AG09309 (cell line): Measurements from ENCODE around the gene PARP11.

Experiments used
- DNase-seq: peaks from one replicate; pipeline ENCODE4 v3.0.0-alpha.2; 2010; ENCODE audit warnings: low read depth
- H3K4me3 ChIP-seq: 2 replicates; pipeline ENCODE4 v1.5.1; 2011; ENCODE audit warnings: mild to moderate bottlenecking, low read depth, low read length, moderate library complexity; ENCODE audit not compliant: control insufficient read depth
- TF ChIP-seq, protein P1 (sequence below): IDR thresholded peaks from 2 replicates; pipeline ENCODE4 v1.5.1; 2011; ENCODE audit warnings: mild to moderate bottlenecking, low read depth, low read length, inconsistent platforms; ENCODE audit not compliant: insufficient read depth, control insufficient read depth; ENCODE audit errors: missing control alignments

Gene PARP11, protein sequence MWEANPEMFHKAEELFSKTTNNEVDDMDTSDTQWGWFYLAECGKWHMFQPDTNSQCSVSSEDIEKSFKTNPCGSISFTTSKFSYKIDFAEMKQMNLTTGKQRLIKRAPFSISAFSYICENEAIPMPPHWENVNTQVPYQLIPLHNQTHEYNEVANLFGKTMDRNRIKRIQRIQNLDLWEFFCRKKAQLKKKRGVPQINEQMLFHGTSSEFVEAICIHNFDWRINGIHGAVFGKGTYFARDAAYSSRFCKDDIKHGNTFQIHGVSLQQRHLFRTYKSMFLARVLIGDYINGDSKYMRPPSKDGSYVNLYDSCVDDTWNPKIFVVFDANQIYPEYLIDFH

DNA sequence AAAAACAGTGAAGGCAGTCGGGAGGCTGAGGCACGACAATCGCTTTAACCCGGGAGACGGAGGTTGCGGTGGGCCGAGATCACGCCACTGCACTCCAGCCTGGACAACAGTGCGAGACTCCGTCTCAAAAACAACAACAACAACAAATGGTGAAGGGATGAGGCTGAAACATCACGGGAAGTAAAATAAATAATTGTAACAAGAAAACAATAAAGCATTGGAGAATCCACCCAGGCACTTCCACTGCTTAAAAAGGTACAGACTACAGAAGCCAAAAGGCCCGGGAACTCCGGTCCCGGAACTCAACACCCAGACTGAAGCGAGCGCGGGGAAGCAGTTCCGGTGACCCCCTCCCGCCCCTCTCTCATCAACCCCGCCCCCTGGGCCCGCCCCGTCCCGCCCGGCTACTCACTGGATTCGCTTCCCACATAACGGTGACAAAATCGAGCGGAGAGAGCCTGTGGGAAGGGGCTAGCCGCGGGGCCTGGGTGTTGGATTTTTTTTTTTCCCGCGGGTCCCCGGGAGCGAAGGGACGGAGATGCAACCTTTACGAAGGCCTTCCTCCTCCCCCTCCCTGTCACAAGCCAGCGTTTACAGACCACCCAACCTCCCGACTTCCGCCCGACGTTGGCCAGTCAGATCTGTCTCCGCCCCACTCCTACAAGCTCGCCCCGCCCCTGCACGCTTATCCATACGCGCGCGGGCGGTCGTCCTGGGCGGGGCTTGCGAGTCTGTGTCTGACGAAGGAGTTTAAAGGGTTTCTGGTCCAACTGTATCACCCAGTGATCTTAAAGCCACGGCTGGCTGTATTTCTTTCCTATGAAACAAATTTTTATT, at the start of gene PARP11:
Gene PARP11, minus strand, starts transcription at position 600 of the 837 bp plus-strand sequence. Its CDS starts 170 bp downstream, at position 430.
- peak; percentile 80 for DNase-seq
- TF ChIP-seq, protein P1, sequence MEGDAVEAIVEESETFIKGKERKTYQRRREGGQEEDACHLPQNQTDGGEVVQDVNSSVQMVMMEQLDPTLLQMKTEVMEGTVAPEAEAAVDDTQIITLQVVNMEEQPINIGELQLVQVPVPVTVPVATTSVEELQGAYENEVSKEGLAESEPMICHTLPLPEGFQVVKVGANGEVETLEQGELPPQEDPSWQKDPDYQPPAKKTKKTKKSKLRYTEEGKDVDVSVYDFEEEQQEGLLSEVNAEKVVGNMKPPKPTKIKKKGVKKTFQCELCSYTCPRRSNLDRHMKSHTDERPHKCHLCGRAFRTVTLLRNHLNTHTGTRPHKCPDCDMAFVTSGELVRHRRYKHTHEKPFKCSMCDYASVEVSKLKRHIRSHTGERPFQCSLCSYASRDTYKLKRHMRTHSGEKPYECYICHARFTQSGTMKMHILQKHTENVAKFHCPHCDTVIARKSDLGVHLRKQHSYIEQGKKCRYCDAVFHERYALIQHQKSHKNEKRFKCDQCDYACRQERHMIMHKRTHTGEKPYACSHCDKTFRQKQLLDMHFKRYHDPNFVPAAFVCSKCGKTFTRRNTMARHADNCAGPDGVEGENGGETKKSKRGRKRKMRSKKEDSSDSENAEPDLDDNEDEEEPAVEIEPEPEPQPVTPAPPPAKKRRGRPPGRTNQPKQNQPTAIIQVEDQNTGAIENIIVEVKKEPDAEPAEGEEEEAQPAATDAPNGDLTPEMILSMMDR, result no peak
- H3K4me3 ChIP-seq, result peak within 1 kb of the TSS; percentile 75

DNA sequence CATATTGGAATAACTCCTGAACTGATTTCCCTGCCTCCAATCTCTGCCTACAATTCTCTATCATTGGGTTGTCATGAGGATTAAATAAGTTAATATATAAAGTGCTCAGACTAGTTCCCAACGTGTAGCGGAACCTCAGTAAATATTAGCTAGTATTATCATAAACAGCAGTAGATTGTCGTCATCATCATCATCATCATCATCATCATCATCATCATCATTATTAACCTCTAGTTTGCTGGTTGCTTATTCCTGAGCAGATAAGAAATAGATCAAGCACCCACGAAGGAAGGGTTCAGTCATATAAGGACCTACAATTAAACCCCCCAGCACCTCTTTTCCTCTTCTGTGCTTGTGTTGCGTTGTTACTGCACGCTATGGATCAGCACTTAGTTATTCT, 48.8 kb upstream of the PARP11 start:
- no peak overlapping the region for H3K4me3 ChIP-seq
- TF ChIP-seq, protein P1, result no peak
- DNase-seq, result no peak

DNA sequence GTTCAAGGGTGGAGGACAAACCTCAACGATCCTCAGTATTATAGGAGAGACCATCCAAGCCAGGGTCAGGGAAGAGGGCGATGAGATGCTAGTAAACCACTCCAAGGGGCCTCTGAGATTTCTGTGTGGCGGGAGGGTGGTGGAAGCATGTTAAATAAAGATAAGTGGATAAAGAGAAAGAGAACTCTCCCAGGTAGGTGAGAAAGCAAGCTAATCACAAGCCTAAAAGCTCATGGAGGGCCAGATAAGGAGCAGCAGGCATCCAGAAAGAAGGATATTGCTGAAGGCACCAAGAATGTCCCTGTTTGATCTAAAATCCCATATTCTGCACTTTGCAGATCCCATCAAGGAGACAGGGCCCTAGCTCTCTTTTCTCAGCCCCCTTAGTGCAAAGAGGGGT, 48.3 kb upstream of the PARP11 start:
- no peak for DNase-seq
- no peak overlapping the region for H3K4me3 ChIP-seq
- TF ChIP-seq, protein P1, result no peak

DNA sequence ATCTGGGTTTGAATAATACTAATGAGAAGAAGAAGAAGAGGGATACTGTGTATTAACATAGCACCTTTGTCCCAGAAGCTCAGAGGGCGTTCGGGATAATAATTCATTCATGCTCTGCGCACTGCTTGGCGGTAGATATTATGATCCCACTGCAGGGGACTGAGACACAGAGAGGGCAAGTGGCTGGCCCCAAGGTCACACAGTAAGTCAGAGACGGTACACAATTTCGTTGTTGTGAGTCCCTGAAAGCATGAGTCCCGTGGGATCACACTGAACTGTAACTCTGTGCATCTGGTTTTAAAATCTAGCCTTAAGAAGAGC, 47.9 kb upstream of the PARP11 start:
- no peak for DNase-seq
- TF ChIP-seq, protein P1, result no peak
- no peak overlapping the region for H3K4me3 ChIP-seq

DNA sequence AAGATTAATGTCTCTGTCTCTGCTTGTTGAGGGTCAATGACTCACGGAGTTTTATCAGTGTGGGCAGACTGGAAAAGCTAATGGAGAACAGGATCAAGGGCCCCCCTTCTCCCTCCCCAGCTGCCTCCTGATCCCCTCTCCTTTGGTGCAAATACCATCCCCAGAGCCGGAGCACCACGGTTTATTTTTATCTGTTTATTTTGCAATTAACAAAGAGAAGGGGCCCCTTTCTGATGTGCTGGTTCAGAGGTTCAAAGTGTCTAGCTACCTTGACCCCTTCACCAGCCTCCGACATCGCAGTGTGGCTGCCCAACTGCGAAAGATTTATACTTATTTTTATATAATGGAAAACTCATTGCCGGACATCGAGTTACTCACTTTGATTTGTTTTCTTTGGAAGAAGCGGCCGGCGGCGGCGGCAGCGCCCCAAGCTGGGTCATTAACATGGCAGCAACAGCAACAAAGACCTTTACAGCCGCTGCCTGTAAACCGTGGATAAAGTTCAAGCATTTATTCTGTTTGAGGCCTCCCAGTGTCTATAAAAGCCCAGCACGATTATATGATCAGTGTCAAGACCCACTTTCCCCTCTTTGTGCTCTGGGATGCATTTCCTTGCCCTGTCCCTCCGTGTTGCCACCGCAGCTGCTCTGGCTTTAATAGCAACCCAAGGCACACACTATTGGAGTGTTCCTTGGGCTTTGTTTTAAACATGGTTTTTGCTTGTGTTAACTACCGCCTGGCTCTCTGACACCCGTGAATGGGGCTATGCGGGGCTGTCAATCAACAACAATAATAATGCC, 47.4 kb upstream of the PARP11 start:
- TF ChIP-seq, protein P1, result no peak
- no peak for DNase-seq
- H3K4me3 ChIP-seq, result no peak overlapping the region

DNA sequence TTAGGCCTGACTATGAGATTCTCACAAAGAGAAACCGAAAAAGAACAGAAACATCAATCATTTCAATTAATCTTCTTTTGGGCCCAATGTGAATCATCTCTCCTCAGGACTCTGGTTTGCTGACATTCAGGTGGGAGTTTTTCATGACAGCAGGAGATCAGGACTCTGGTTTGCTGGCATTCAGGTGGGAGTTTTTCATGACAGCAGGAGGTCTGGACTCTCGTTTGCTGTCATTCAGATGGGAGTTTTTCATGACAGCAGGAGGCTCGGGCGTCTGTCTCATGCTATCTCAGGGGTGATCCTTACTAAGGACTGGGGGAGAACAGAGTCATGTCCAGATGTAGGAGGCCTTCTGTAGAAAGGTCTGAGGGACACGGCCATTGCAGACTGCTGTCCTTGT, 40.1 kb upstream of the PARP11 start:
- TF ChIP-seq, protein P1, result no peak
- no peak overlapping the region for H3K4me3 ChIP-seq
- no peak for DNase-seq
